WERI-Rb-1 (cell line): ENCODE results near the gene CEACAM18.

Experiments
- DNase-seq: peaks from one replicate; pipeline ENCODE4 v3.0.0-alpha.2; 2020
- H3K27ac ChIP-seq: fragments of 250-450 bp; sonication (Bioruptor Pico); 2 replicates; pipeline ENCODE4 v1.5.1; 2020; ENCODE audit warnings: mild to moderate bottlenecking, moderate library complexity
- H3K27me3 ChIP-seq: fragments of 250-450 bp; sonication (Bioruptor Pico); 2 replicates; pipeline ENCODE4 v1.5.1; 2021; ENCODE audit warnings: mild to moderate bottlenecking, low read depth, moderate library complexity; ENCODE audit not compliant: insufficient read depth, severe bottlenecking
- H3K36me3 ChIP-seq: fragments of 250-450 bp; sonication (Bioruptor Pico); 2 replicates; pipeline ENCODE4 v1.5.1; 2020; ENCODE audit warnings: mild to moderate bottlenecking, moderate library complexity
- H3K4me3 ChIP-seq: 2 replicates; pipeline ENCODE4 v1.5.1; 2011; ENCODE audit warnings: low read depth, mild to moderate bottlenecking, control low read depth, low read length
- H3K9me3 ChIP-seq: fragments of 250-450 bp; sonication (Bioruptor Pico); 2 replicates; pipeline ENCODE4 v1.5.1; 2021; ENCODE audit warnings: mild to moderate bottlenecking, moderate library complexity; ENCODE audit not compliant: severe bottlenecking
- CTCF ChIP-seq: IDR thresholded peaks from 2 replicates; pipeline ENCODE4 v1.5.1; 2011; ENCODE audit warnings: low read depth, mild to moderate bottlenecking, control low read depth, inconsistent platforms, low read length

CEACAM18 gene

GRCh38 chr19:51448411-51449016 is 29.8 kb upstream of the CEACAM18 start:
- Histone ChIP-seq H3K4me3 (no peak overlapping the region), H3K9me3 (peaks cover 12% of the 10 kb centered on the region), H3K27ac (no peak overlapping the region), H3K36me3 (no peaks in the 10 kb centered on the region), H3K27me3 (peaks cover 88% of the 10 kb centered on the region)
- DNase-seq = no peak
- no peak for TF ChIP-seq CTCF

GRCh38 chr19:51450730-51451307 is 27.5 kb upstream of the CEACAM18 start:
- no peak overlapping the region for H3K4me3 ChIP-seq
- H3K36me3 ChIP-seq = no peaks in the 10 kb centered on the region
- TF ChIP-seq CTCF = no peak
- peaks cover 86% of the 10 kb centered on the region for H3K27me3 ChIP-seq
- no peak for DNase-seq
- peaks cover 15% of the 10 kb centered on the region for H3K9me3 ChIP-seq
- no peak overlapping the region for H3K27ac ChIP-seq

GRCh38 chr19:51456541-51457290 is 21.6 kb upstream of the CEACAM18 start:
- no peak overlapping the region for H3K4me3 ChIP-seq
- no peak for DNase-seq
- no peak for TF ChIP-seq CTCF
- peaks cover 84% of the 10 kb centered on the region for H3K27me3 ChIP-seq
- peaks cover 9% of the 10 kb centered on the region for H3K9me3 ChIP-seq
- H3K27ac ChIP-seq = no peak overlapping the region
- no peaks in the 10 kb centered on the region for H3K36me3 ChIP-seq

- no peak overlapping the region for H3K27ac ChIP-seq
- H3K27me3 ChIP-seq = peaks cover 86% of the 10 kb centered on the region
- peaks cover 9% of the 10 kb centered on the region for H3K9me3 ChIP-seq
- no peak for DNase-seq
- H3K4me3 ChIP-seq = no peak overlapping the region
- no peaks in the 10 kb centered on the region for H3K36me3 ChIP-seq
- no peak for TF ChIP-seq CTCF
Measured at GRCh38 chr19:51457351-51458013, 20.9 kb upstream of the CEACAM18 start.

GRCh38 chr19:51458051-51458645 is 20.2 kb upstream of the CEACAM18 start, which contains the start of gene SIGLEC8:
TSS of gene SIGLEC8 (minus strand) at chr19:51458454. CDS start at chr19:51458387, 67 bp downstream.
- Histone ChIP-seq H3K27me3 (peaks cover 86% of the 10 kb centered on the region), H3K9me3 (peaks cover 9% of the 10 kb centered on the region), H3K4me3 (no peak within 1 kb of the TSS), H3K36me3 (no peaks in the 10 kb centered on the region), H3K27ac (no peak within 1 kb of the TSS)
- no peak for TF ChIP-seq CTCF
- DNase-seq = no peak
